Endothelial cell of umbilical vein (primary cell): ENCODE measurements around the gene CGB8. TPM values are rescaled to one million over a fixed set of nuclear protein-coding genes. Genes with fewer than 3 reads are reported as not detected.
"Not testable (repeated sequence)": the region's sequence is repeated elsewhere in the genome, so short reads cannot be mapped to it uniquely, and the experiment has no call there.

ENCODE experiments used
- BruUV-seq: library from RNA; stranded (reverse); fragments of 400-500 nt; replicated peaks from 2 replicates; lab custom pipeline; 2021; lab: Mats Ljungman, UMichigan
- CTCF ChIA-PET: fragments of 300-600, 350-600 bp; sonication (Branson Sonifier 250); formaldehyde crosslinking; loops from one replicate; lab custom pipeline; 2021; ENCODE audit warnings: antibody characterized with exemption, inconsistent platforms; lab: Charles Lee
- POLR2A ChIA-PET: fragments of 300-600, 350-600 bp; sonication (Branson Sonifier 250); formaldehyde crosslinking; loops from one replicate; lab custom pipeline; 2021; ENCODE audit warnings: antibody characterized with exemption, inconsistent platforms; lab: Charles Lee
- DNase-seq: peaks from one replicate; pipeline ENCODE4 v3.0.0-alpha.2; 2011; ENCODE audit warnings: low read depth, low spot score
- FAIRE-seq: peaks from 2 replicates; lab custom pipeline; 2011; peaks lifted over from hg19 to GRCh38; lab: Jason Lieb, UNC
- H2AFZ ChIP-seq: 2 replicates; pipeline ENCODE4 v1.6.0; 2012; ENCODE audit warnings: low read depth, low read length, control low read depth, inconsistent platforms
- H3K27ac ChIP-seq: 2 replicates; pipeline ENCODE4 v1.5.1; 2011; ENCODE audit warnings: low read depth, mild to moderate bottlenecking, control low read depth, low read length, moderate library complexity; ENCODE audit not compliant: insufficient read depth
- H3K27me3 ChIP-seq, 2 experiments: 2 replicates each; pipeline versions ENCODE4 v1.6.0 to v1.6.1; 2011; ENCODE audit warnings: low read length in 2 of 2, mixed read lengths in 1 of 2; ENCODE audit not compliant: control insufficient read depth in 2 of 2, insufficient read depth in 2 of 2
- H3K36me3 ChIP-seq, 2 experiments: 2 replicates in 1 of 2; 3 replicates in 1 of 2; pipeline ENCODE4 v1.5.1; 2011; ENCODE audit warnings: low read length in 2 of 2, mild to moderate bottlenecking in 1 of 2, moderate library complexity in 1 of 2; ENCODE audit not compliant: control insufficient read depth in 2 of 2, insufficient read depth in 2 of 2; ENCODE audit errors: extremely low read depth in 1 of 2
- H3K4me1 ChIP-seq: 3 replicates; pipeline ENCODE4 v1.5.1; 2011; ENCODE audit warnings: mild to moderate bottlenecking, low read length; ENCODE audit not compliant: control insufficient read depth, insufficient read depth; ENCODE audit errors: extremely low read depth
- H3K4me2 ChIP-seq: 2 replicates; pipeline ENCODE4 v1.6.1; 2011; ENCODE audit warnings: low read length, control low read depth, mixed read lengths; ENCODE audit not compliant: insufficient read depth
- H3K4me3 ChIP-seq, 3 experiments: fragments of 200-600 bp in 1 of 3; sonication (generic), shearing (Covaris generic) in 1 of 3; replicated peaks in 1 of 3; 2 replicates each; pipeline ENCODE4 v1.5.1; 2011 to 2016; ENCODE audit warnings: control low read depth in 3 of 3, low read length in 3 of 3, mild to moderate bottlenecking in 2 of 3, inconsistent platforms in 1 of 3, low read depth in 1 of 3, moderate library complexity in 1 of 3; ENCODE audit not compliant: insufficient read depth in 1 of 3
- H3K79me2 ChIP-seq: 2 replicates; pipeline ENCODE4 v1.6.0; 2012; ENCODE audit warnings: low read length, inconsistent platforms; ENCODE audit not compliant: control insufficient read depth, insufficient read depth
- H3K9ac ChIP-seq: replicated peaks from 2 replicates; pipeline ENCODE3; 2011; ENCODE audit warnings: low read length, control low read depth; ENCODE audit not compliant: insufficient read depth; ENCODE audit errors: extremely low read depth
- H3K9me1 ChIP-seq: replicated peaks from 3 replicates; pipeline ENCODE4 v1.6.0; 2011; ENCODE audit warnings: mild to moderate bottlenecking, low read length; ENCODE audit not compliant: control insufficient read depth, insufficient read depth; ENCODE audit errors: extremely low read depth
- H3K9me3 ChIP-seq: replicated peaks from 2 replicates; pipeline ENCODE4 v1.5.1; 2012; ENCODE audit warnings: low read length, inconsistent platforms; ENCODE audit not compliant: control insufficient read depth, insufficient read depth
- H4K20me1 ChIP-seq: replicated peaks from 2 replicates; pipeline ENCODE3; 2011; ENCODE audit warnings: mild to moderate bottlenecking, low read length; ENCODE audit not compliant: control insufficient read depth, insufficient read depth; ENCODE audit errors: extremely low read depth
- CTCF ChIP-seq, 2 donors: IDR thresholded peaks; 1 replicate in 1 of 2; 2 replicates in 1 of 2; pipeline ENCODE4 v1.5.1; 2011; ENCODE audit warnings: low read length in 2 of 2, mild to moderate bottlenecking in 2 of 2, moderate library complexity in 2 of 2, control low read depth in 1 of 2, inconsistent platforms in 1 of 2, low read depth in 1 of 2; ENCODE audit not compliant: insufficient read depth in 1 of 2; ENCODE audit errors: extremely low read depth in 1 of 2
- FOS ChIP-seq: IDR thresholded peaks from 2 replicates; pipeline ENCODE4 v1.6.1; 2011; ENCODE audit warnings: mild to moderate bottlenecking, low read length, moderate library complexity, borderline replicate concordance; ENCODE audit not compliant: insufficient read depth
- GATA2 ChIP-seq: IDR thresholded peaks from 2 replicates; pipeline ENCODE4 v1.7.0; 2011; ENCODE audit warnings: low read depth, mild to moderate bottlenecking, moderate library complexity, mixed read lengths, low read length; ENCODE audit not compliant: insufficient read length, insufficient read depth
- MYC ChIP-seq: IDR thresholded peaks from one replicate; pipeline ENCODE4 v1.6.1; 2011; ENCODE audit warnings: mild to moderate bottlenecking, low read depth, low read length
- POLR2AphosphoS5 ChIP-seq: IDR thresholded peaks from 2 replicates; pipeline ENCODE4 v1.6.1; 2012; ENCODE audit warnings: low read depth, mild to moderate bottlenecking, control low read depth, low read length, moderate library complexity; ENCODE audit not compliant: insufficient read depth
- dilution Hi-C: fragments of 300-500 bp; cut with MboI; formaldehyde crosslinking; loops from one replicate; pipeline ENCODE4 v1.15.0; 2019; ENCODE audit warnings: low sequenced_read_pairs; ENCODE audit not compliant: extremely low pct_ligation_motif_present
- intact Hi-C: fragments of 100-400 bp; cut with micrococcal nuclease; formaldehyde crosslinking; loops from one replicate; pipeline ENCODE4 v1.10.0; 2022
- polyA plus RNA-seq, 4 experiments: library from polyadenylated mRNA; depleted of rRNA in 3 of 4; stranded (reverse) in 3 of 4; unstranded in 1 of 4; fragments of >200 nt; gene quantifications; 2 replicates each; pipeline versions ENCODE4 v1.2.1 to v1.2.3, GENCODE V29; 2011 to 2012; ENCODE audit warnings: missing spikeins in 1 of 4
- total RNA-seq: library from RNA; stranded (reverse); gene quantifications from 2 replicates; pipeline ENCODE4 v1.2.3, GENCODE V29; 2021

CGB8 gene
- total and polyA plus RNA-seq, 2 donors (not counting 3 experiments of a cell fraction or from before 2014, with no cell fraction given): not detected

DNA sequence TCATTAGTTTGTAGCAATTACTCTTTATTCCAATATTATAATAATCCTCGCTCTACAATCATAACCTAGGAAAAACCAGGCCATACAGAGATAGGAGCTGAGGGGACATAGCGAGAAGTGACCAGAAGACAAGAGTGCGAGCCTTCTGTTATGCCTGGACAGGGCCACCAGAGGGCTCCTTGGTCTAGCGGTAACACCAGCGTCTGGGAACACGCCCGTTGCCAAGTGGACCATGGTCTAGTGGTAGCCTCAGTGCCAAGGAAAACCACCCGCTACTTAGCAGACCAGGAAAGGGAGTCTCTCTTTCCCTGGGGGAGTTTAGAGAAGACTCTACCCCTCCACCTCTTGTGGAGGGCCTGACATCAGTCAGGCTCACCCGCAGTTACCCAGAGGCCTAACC, 26.0 kb upstream of the CGB8 start:
- intact Hi-C loops: loop anchor here (1.0 to 2.0 kb wide), 3 partner anchors 71 to 151 kb away; no protein-coding TSS in a partner anchor
- H4K20me1 ChIP-seq, H3K4me1 ChIP-seq, dilution Hi-C loops, BruUV-seq, H3K4me3 ChIP-seq, H3K27ac ChIP-seq, H3K79me2 ChIP-seq, H3K9me1 ChIP-seq, H3K9ac ChIP-seq, H3K9me3 ChIP-seq, H3K36me3 ChIP-seq, H3K4me2 ChIP-seq, POLR2A ChIA-PET, H2AFZ ChIP-seq: not testable (repeated sequence)
- DNase-seq: peak; percentile 51
- TF ChIP-seq CTCF (IDR thresholded peaks at IDR 0.05; ENCODE audit: extremely low read depth in 1 of 2, insufficient read depth in 1 of 2, low read depth in 1 of 2, low read length in 2 of 2): peak; percentile 35 to 64
- FAIRE-seq: peak; percentile 89
- H3K27me3 ChIP-seq: peaks cover 21 to 22% of the 10 kb centered on the region in 2 experiments
- CTCF ChIA-PET: interaction anchor here (0.7 to 3.4 kb wide), 12 partner anchors 10 to 150 kb away, joined by 3 to 18 read pairs (median 5); partner anchors contain the start of gene NTF4

DNA sequence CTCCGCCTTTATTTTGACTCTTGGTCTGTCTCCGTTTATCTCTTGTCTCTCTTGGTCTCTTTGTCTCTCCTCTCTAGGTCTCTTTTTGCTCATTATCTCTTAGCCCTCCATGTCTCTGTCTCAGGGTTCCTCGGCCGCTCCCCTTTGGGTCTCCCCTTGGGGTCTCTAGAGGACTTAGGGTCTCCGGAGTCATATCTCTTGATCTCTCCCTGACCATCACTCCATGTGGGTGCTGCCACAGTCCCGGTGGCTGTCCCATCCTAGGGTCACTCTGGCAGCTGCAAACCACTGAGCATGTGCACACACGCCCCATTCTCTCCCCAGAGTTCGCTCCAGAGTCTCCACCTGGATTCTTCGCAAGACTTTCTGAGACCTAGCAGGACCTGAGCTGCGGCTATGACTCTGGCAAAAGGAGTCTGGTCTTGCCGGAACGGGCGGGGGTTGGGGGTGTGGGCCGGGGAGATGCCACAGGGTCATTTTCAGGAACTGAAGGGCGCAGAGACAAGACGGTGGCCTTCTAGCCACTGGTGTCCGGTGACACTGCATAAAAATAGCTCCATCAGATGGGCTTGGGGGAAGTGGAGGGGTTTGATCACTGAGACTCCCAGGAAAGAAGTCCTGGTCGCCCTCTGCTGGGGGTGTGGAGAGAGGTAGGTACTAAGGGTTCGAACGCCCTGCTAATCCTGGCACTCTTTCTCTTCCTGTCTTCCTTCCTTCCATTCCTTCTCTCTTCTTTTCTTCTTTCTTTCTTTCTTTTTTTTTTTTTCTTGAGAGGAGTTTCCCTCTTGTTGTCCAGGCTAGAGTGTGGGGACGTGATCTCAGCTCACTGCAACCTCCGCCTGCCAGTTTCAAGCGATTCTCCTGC, 24.8 kb upstream of the CGB8 start:
- intact Hi-C loops: loop anchor here (1.0 to 2.0 kb wide), 2 partner anchors 73 to 75 kb away; no protein-coding TSS in a partner anchor
- POLR2A ChIA-PET: no interaction called here
- no peak for FAIRE-seq

More for the DNA sequence above, 24.8 kb upstream of the CGB8 start:
- Histone ChIP-seq H3K4me1 (no peaks in the 10 kb centered on the region), H3K4me2 (no peak overlapping the region), H3K27me3 (peaks cover 22 to 24% of the 10 kb centered on the region in 2 experiments), H4K20me1 (no peaks in the 10 kb centered on the region), H3K36me3 (no peaks in the 10 kb centered on the region), H3K9ac (no peak overlapping the region), H2AFZ (no peak overlapping the region), H3K4me3 (no peak overlapping the region), H3K9me3 (no peaks in the 10 kb centered on the region), H3K27ac (no peak overlapping the region), H3K79me2 (no peaks in the 10 kb centered on the region), H3K9me1 (no peaks in the 10 kb centered on the region)
- CTCF ChIA-PET: interaction anchor here (0.6 to 3.4 kb wide), 11 partner anchors 8 to 153 kb away, joined by 3 to 18 read pairs (median 4); partner anchors contain the start of gene NTF4
- dilution Hi-C loops: no loop called here
- DNase-seq: no peak
- no peak for TF ChIP-seq POLR2AphosphoS5
- TF ChIP-seq FOS: no peak
- no peak for TF ChIP-seq GATA2
- no peak for TF ChIP-seq MYC
- TF ChIP-seq CTCF (IDR thresholded peaks at IDR 0.05; ENCODE audit: extremely low read depth in 1 of 2, insufficient read depth in 1 of 2, low read depth in 1 of 2, low read length in 2 of 2): peak in 1 of 2 donors; percentile 8
- BruUV-seq: no TSS peak
